Activated CD4-positive, alpha-beta T cell treated with anti-CD3 and anti-CD28 coated beads, Interleukin-2, Interleukin-4, amounts not matched to agents 100 ng/mL and 50 ng/mL, durations not matched to agents 16 hours and 8 hours (primary cell): Measurements from ENCODE around the gene NIPBL.
"Not testable (repeated sequence)": the region's sequence is repeated elsewhere in the genome, so short reads cannot be mapped to it uniquely, and the experiment has no call there.

Experiments used
- DNase-seq: peaks from one replicate; pipeline ENCODE4 v3.0.0-alpha.2; 2020; ENCODE audit warnings: low spot score

The NIPBL gene

GRCh38 chr5:37037840-37038239 lies 161.3 kb downstream of the NIPBL start:
- DNase-seq: no peak

- DNase-seq: no peak
These were observed 163.3 kb downstream of the NIPBL start for GRCh38 chr5:37039824-37040223.

GRCh38 chr5:37043693-37044092 lies 167.1 kb downstream of the NIPBL start:
- no peak for DNase-seq

DNA sequence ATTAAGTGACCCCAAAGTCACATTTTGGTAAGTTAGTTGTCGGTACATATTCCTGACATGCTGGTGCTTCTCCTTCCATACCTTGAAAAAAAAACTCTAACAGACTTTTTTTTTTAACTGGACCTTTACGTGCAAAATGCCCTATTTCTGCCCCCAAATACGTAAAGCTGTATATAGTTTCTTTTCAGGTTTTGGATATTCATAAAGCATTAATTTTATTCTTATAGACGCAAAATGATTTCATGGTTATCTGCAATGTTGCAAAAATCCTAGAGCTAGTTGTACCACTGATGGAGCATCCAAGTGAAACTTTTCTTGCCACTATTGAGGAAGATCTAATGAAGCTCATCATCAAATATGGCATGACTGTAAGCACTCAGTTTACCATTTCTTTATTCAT lies 167.6 kb downstream of the NIPBL start:
- DNase-seq: no peak

DNA sequence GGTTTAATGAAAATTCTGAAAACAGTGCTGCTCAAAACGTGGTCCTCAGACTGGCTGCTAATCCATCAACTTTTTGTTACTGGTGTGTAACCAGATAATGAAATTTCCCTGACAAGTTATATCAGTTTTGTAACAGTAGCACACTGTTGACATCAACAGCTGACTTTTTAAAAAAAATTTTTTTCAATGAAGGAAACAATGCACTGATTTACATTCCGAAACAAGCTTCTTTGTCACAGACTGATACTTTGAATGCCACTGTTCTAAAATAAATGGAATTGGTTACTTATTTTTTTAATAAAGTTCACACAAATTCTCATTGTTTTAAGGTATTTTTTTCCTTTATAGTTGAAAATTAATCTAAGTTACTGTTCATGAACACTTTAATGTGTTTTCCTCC lies 169.1 kb downstream of the NIPBL start:
- no peak for DNase-seq

GRCh38 chr5:37047947-37048346 lies 171.4 kb downstream of the NIPBL start:
- DNase-seq: no peak

DNA sequence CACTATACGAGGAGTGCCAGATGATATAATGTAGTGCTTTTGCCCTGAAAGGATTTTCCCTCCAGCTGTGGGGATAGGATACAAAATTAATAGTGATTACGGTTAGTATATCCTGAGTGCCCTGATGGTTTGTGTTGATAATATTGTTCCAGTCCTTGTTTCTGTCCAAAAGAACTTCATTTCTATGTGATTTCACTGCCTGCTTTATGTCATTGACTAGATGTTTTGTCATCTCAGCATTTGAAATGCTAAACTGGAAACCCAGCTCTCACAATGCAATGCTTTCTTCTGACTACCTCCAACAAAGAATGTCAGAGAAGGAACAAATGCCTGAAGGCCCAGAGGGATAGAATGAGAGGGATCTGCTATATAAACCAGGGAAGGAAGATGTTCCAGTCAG lies 177.8 kb downstream of the NIPBL start:
- DNase-seq: no peak

DNA sequence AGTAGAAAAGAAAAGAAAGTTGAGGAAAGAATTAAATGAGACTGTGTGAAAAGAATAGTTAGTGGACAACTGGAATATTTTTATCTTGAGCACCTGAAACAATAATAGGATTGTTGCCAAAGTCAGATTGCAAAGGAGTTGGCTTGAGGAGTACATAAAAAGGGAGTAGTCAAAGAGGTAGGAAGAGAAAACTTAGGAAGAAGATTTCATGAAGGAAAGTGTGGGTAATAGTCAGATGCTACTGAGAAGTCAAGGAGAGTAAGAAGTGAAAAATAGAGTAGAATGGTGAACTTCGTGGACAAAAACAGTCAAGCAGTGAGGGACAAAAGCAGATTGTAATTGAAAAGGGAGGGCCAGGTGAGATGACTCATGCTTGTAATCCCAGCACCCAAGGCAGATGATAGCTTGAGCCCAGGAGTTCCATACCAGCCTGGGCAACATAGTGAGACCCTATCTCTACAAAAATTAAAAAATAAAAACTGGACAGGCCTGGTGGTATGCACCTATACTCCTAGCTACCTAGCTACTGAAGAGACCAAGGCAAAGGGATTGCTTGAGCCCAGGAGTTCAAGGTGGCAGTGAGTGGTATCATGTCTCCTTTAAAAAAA lies 178.9 kb downstream of the NIPBL start:
- no peak for DNase-seq

DNA sequence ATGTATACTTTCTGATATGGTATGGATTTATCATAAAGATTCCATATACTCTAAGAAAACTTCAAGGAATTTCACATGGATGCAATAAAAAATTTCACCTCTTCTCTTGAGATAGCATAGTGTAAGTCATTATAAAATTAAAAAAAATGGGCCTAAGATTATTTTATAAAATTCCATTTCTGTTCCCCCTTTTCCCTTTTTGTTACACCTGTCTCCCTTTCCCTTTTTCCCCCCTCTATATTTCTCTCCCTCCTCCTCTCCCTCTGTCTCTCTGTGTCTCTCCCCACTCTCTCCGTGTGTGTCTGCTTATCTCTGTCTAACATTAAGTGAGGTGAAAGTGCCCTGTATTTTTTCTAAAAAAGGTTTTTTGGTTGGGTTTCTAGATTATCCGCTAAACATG lies 180.2 kb downstream of the NIPBL start:
- no peak for DNase-seq

GRCh38 chr5:37060030-37060429 lies 183.5 kb downstream of the NIPBL start:
- no peak for DNase-seq

GRCh38 chr5:37063739-37064138 lies 187.2 kb downstream of the NIPBL start:
- no peak for DNase-seq

GRCh38 chr5:37064442-37064841 lies 187.9 kb downstream of the NIPBL start:
- no peak for DNase-seq

GRCh38 chr5:37071487-37071886 lies 194.9 kb downstream of the NIPBL start:
- no peak for DNase-seq

DNA sequence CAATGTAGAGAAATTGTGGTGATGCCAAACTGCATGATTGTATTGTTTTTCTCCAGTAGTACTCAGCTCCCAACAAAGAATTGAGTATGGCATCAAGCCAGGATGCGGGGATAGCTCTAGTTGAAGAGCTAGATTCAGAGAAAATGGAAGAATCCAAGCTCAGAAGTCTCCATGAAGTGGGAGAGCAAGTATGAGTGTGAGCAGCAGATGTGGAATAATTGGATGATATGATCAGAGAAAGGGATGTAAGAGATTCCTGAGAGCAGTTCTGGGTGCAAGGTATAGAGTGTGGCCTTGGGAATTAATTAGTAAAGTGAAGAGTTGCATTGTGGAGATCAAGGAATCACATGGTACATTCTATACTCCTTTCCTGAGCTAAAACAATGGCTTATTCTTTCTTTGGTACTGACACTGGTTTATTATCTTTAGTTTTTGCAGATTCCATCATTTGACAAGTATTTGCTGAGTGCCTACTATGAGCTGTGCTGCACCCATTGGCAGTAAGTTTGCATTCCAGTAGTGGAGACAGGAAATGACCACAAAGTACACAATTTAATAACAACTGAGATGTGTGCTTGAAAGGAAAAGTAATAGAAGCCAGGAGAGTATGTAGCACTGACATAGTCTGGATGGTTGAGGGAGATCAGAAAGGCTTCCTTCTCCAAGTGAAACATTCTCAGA lies 195.5 kb downstream of the NIPBL start:
- DNase-seq: no peak

DNA sequence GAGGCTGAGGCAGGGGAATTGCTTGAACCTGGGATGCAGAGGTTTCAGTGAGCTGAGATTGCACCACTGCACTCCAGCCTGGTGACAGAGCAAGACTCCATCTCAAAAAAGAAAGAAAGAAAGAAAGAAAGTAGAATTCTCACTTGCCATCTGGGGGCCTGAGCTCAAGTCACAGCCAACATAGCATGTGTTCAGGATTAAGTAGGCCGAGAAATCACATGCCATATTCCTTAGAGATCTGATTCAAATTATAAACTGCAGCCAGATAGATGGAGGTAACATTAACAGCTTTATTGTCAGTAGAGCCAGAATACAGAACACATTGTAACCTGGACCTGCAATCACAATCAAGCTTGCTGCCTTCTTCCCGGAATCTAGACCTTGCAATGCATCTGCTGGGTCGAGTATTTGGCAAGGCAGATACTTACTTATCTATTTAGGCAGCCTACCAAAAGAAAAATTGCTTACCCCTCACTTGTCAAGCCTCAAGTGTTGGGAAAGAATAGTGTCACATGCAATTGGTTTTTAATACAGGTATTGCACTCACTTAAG lies 198.9 kb downstream of the NIPBL start:
- no peak for DNase-seq

GRCh38 chr5:37077146-37077545 lies 200.6 kb downstream of the NIPBL start:
- no peak for DNase-seq

DNA sequence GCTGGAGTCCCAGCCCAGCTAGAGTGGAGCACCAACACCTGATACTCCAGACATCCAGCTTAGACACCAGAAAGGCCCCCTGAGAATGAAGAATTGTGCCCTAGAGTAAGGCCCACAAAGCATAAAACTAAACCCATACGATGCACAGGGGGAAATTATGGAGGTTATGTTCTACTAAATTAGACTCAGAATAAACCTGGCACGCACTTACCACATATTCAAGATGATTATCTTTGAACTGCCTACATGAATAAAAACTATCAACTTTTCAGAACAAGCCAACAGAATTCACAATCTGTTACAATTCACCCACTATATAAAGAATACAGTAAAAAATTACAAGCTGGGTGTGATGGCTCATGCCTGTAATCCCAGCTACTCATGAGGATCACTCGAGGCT lies 204.1 kb downstream of the NIPBL start:
- no peak for DNase-seq

- DNase-seq: not testable (repeated sequence)
These were observed 206.4 kb downstream of the NIPBL start for GRCh38 chr5:37082977-37083376.

GRCh38 chr5:37086026-37086425 lies 209.5 kb downstream of the NIPBL start:
- DNase-seq: not testable (repeated sequence)

- DNase-seq: no peak
These were observed 210.1 kb downstream of the NIPBL start for GRCh38 chr5:37086466-37087173.

DNA sequence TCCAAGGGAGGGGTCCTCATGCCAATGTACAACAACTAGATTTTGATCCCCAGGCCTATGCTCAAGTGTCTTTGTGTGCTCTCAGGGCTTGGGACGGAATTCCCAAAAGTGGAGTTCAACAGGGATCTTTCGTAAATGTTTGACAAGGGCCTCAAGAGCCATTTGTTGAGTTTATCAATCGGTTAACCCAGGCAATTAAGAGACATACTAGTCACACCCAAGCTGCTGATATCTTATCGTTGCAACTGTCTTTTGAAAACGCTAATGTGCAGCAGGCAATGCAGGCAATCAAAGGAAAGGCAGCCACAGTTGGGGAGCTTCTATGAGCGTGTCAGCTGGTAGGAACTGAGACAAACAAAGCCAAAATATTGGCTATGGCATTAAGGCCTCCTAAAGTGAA lies 211.4 kb downstream of the NIPBL start:
- DNase-seq: no peak

- no peak for DNase-seq
These were observed 213.7 kb downstream of the NIPBL start for GRCh38 chr5:37090123-37090726.

DNA sequence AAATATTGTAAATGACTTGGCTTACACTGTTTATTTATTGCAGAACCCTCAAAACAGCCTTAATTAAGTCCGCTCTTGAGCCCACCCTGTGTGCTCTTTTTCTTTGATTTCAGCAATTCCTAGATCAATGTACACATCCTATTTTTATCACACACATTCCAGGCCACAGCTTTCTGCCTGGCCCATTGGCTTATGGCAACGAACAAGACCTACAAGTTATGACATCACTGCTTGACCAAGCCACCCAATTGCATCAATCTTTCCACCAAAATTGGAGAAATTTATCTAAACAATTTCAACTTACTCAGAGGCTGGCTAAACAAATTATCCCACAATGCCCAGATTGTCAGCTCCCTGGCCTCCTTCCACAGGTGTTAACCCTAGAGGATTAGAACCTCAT lies 214.2 kb downstream of the NIPBL start:
- DNase-seq: no peak
